Endodermal cell (in vitro differentiated cells): ENCODE results near the gene CLSTN2. TPM values are rescaled to one million over a fixed set of nuclear protein-coding genes. Genes with fewer than 3 reads are reported as not detected.

Experiments used
- DNase-seq: peaks from one replicate; pipeline ENCODE4 v3.0.0-alpha.2; 2017
- H3K27ac ChIP-seq: 2 replicates; pipeline ENCODE4 v1.5.1; 2013; ENCODE audit warnings: mild to moderate bottlenecking, low read depth, low read length, moderate library complexity
- H3K27me3 ChIP-seq: 2 replicates; pipeline ENCODE4 v1.6.1; 2013; ENCODE audit warnings: mild to moderate bottlenecking, low read length, moderate library complexity; ENCODE audit not compliant: insufficient read depth, control insufficient read depth, poor library complexity, severe bottlenecking
- H3K36me3 ChIP-seq: 2 replicates; pipeline ENCODE4 v1.7.0; 2013; ENCODE audit warnings: mild to moderate bottlenecking, low read length, moderate library complexity; ENCODE audit not compliant: control insufficient read depth, insufficient read depth
- H3K4me1 ChIP-seq: one replicate; pipeline ENCODE4 v1.7.0; 2013; ENCODE audit warnings: low read length; ENCODE audit not compliant: control insufficient read depth, insufficient read depth
- H3K4me3 ChIP-seq: 2 replicates; pipeline ENCODE4 v1.5.1; 2013; ENCODE audit warnings: mild to moderate bottlenecking, low read length, moderate library complexity
- H3K9ac ChIP-seq: 2 replicates; pipeline ENCODE4 v1.6.1; 2013; ENCODE audit warnings: mild to moderate bottlenecking, low read length, moderate library complexity; ENCODE audit not compliant: poor library complexity, severe bottlenecking; ENCODE audit errors: extremely low read depth
- H3K9me3 ChIP-seq: 2 replicates; pipeline ENCODE4 v1.6.1; 2013; ENCODE audit warnings: mild to moderate bottlenecking, low read length, moderate library complexity; ENCODE audit not compliant: control insufficient read depth
- H3K27ac Mint-ChIP-seq: 2 replicates; pipeline ENCODE4 v1.8.0; 2020; ENCODE audit warnings: mixed read lengths
- H3K27me3 Mint-ChIP-seq: 2 replicates; pipeline ENCODE4 v1.8.0; 2021; ENCODE audit warnings: mild to moderate bottlenecking, mixed read lengths; ENCODE audit not compliant: insufficient read depth
- H3K36me3 Mint-ChIP-seq: 2 replicates; pipeline ENCODE4 v1.8.0; 2020; ENCODE audit warnings: low read depth, mixed read lengths
- H3K4me1 Mint-ChIP-seq: 2 replicates; pipeline ENCODE4 v1.8.0; 2020; ENCODE audit warnings: mixed read lengths
- H3K4me3 Mint-ChIP-seq: 2 replicates; pipeline ENCODE4 v1.8.0; 2020; ENCODE audit warnings: mild to moderate bottlenecking, moderate library complexity, mixed read lengths
- H3K9me3 Mint-ChIP-seq: 2 replicates; pipeline ENCODE4 v1.8.0; 2020; ENCODE audit warnings: mild to moderate bottlenecking, mixed read lengths
- WGBS, 2 experiments: methylation state at CpG; one replicate each; pipeline versions ENCODE4 v1.1.5 to v1.1.7; 2013; ENCODE audit warnings: missing lambda C conversion rate in 2 of 2, mixed read lengths in 1 of 2; ENCODE audit not compliant: insufficient coverage in 1 of 2, insufficient read length in 1 of 2; 5-methylcytosine and 5-hydroxymethylcytosine counted together
- total RNA-seq, 2 donors: library from RNA; stranded (reverse); fragmentation: NEBNext Ultra II Directional in 1 of 2; extraction: Animal tissue kit (Norgen Biotek cat#: 25700) in 1 of 2; gene quantifications; 2 replicates in 1 of 2; 3 replicates in 1 of 2; pipeline ENCODE4 v1.2.1, GENCODE V29; 2021
- TF ChIP-seq, protein P1 (sequence below): fragments of 200-600 bp; sonication (generic); conservative IDR thresholded peaks from 2 replicates; pipeline ENCODE4 v1.5.0; 2021; ENCODE audit warnings: antibody characterized with exemption, mild to moderate bottlenecking

Gene CLSTN2
- total RNA-seq, 2 donors from 2014 or later = 0.13 to 0.42 TPM

DNA sequence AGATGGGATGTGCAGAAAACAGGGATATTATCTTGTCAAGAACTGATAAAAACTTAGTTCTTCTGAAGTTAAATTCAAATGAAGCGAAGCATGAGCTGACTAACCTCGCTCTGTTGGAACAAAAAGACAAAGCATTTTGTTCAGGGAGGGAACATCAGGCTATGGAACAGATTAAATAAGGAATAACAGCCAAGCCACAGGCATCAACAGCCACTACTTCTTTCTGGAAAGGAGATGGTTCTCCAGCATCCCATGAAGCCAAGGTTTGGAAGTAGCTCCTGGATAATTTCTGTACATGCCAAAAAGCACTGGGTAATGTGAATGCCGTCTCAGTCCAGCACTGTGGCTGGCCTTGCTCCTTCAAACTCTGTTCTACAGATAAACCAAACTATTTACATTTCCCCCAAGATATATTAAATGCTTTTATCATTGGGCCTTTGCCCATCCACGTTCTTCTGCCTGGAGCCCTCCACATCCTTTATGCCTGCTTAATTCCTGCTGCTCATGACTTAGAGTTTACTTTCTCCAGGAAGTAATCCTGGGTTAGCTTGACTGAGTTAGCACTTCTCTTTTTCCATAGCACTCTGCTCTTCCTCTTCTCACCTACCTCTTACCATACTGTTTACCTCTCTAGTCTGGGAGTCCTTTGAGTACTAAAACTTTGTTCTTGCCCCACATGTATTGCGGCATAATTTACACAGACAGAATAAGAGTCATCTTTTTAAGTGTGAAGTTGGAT, 232.0 kb downstream of the CLSTN2 start:
- no peaks in the 10 kb centered on the region for H3K36me3 Mint-ChIP-seq

DNA sequence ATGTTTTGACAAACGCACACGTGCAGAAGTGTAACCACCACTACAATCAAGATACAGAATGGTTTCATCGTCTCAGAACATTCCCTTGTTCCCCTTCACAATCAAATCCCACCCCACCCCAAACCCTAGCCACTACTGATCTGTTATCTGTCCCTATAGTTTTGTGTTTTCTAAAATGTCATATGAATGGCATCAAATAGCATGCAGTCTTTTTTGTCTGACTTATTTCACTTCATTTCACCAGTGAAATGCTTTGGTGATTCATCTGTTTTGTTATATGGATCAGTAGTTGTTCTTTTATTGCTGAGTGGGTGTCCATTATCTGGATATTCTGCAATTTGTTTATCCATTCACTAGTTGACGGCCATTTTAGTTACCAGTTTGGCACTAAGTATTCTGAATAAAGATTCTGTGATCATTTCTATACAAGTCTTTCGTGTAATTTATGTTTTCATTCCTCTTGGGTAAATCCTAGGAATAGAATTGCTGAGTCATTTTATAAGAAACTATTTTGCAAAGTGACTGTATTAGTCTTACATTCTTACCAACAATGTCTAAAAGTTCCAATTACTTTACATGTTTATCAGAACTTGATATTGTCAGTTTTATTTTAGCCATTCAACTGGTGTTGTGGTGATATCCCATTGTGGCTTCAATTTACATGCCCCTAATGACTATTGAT, 232.8 kb downstream of the CLSTN2 start:
- H3K4me1 ChIP-seq = no peaks in the 10 kb centered on the region
- H3K27ac ChIP-seq = no peak overlapping the region
- no peaks in the 10 kb centered on the region for H3K27me3 ChIP-seq
- no peak overlapping the region for H3K27ac Mint-ChIP-seq
- TF ChIP-seq, protein P1, sequence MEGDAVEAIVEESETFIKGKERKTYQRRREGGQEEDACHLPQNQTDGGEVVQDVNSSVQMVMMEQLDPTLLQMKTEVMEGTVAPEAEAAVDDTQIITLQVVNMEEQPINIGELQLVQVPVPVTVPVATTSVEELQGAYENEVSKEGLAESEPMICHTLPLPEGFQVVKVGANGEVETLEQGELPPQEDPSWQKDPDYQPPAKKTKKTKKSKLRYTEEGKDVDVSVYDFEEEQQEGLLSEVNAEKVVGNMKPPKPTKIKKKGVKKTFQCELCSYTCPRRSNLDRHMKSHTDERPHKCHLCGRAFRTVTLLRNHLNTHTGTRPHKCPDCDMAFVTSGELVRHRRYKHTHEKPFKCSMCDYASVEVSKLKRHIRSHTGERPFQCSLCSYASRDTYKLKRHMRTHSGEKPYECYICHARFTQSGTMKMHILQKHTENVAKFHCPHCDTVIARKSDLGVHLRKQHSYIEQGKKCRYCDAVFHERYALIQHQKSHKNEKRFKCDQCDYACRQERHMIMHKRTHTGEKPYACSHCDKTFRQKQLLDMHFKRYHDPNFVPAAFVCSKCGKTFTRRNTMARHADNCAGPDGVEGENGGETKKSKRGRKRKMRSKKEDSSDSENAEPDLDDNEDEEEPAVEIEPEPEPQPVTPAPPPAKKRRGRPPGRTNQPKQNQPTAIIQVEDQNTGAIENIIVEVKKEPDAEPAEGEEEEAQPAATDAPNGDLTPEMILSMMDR = no peak
- no peaks in the 10 kb centered on the region for H3K4me1 Mint-ChIP-seq
- peaks cover 4% of the 10 kb centered on the region for H3K9me3 Mint-ChIP-seq
- no peaks in the 10 kb centered on the region for H3K36me3 Mint-ChIP-seq
- no peak for DNase-seq
- H3K4me3 ChIP-seq = no peak overlapping the region
- H3K9me3 ChIP-seq = no peaks in the 10 kb centered on the region
- H3K27me3 Mint-ChIP-seq = peaks cover 22% of the 10 kb centered on the region
- 93 to 100% methylated on average over 1 to 5 of the region's 5 CpGs for WGBS, 2 experiments
- no peak overlapping the region for H3K4me3 Mint-ChIP-seq
- no peak overlapping the region for H3K9ac ChIP-seq
- H3K36me3 ChIP-seq = no peaks in the 10 kb centered on the region

More for the DNA sequence above, 232.0 kb downstream of the CLSTN2 start:
- Mint-ChIP-seq H3K4me3 (no peak overlapping the region), H3K27me3 (peaks cover 30% of the 10 kb centered on the region), H3K27ac (no peak overlapping the region), H3K4me1 (peaks cover 4% of the 10 kb centered on the region), H3K9me3 (peaks cover 4% of the 10 kb centered on the region)
- Histone ChIP-seq H3K9ac (no peak overlapping the region), H3K27me3 (no peaks in the 10 kb centered on the region), H3K4me1 (peaks cover 4% of the 10 kb centered on the region), H3K4me3 (no peak overlapping the region), H3K9me3 (no peaks in the 10 kb centered on the region), H3K27ac (no peak overlapping the region), H3K36me3 (no peaks in the 10 kb centered on the region)
- 94 to 97% methylated on average over 3 to 4 of the region's 5 CpGs for WGBS, 2 experiments
- TF ChIP-seq, protein P1 = no peak
- DNase-seq = no peak

DNA sequence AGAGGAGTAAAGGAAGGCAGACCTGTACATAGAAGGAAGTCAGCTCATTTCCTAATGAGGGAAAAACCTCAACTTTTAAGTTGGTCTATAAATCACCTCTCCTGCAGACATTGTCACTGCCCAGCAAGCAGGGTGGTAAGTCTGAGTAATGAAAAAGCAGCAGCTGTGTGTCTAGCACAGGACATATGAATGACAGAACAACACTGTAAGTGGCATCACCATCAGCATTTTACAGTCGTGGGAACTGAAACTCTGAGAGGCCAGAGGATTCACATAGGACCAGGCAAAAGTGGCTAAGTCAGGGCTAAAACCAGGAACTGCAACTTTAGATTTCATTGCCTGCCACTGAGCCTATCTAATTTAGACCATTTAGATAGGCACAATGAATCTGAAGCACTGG, 235.6 kb downstream of the CLSTN2 start:
- WGBS, 2 experiments = 90% methylated on average over 1 of the region's 1 CpG; no CpG with 5 or more reads in 1 of the 2 experiments
- H3K27me3 ChIP-seq = no peaks in the 10 kb centered on the region
- Mint-ChIP-seq H3K4me3 (no peak overlapping the region), H3K27ac (no peak overlapping the region), H3K4me1 (peaks cover 12% of the 10 kb centered on the region), H3K9me3 (peaks cover 4% of the 10 kb centered on the region), H3K36me3 (no peaks in the 10 kb centered on the region), H3K27me3 (peaks cover 2% of the 10 kb centered on the region)
- H3K4me1 ChIP-seq = no peaks in the 10 kb centered on the region
- no peak overlapping the region for H3K4me3 ChIP-seq
- H3K9ac ChIP-seq = no peak overlapping the region
- no peak overlapping the region for H3K27ac ChIP-seq
- H3K9me3 ChIP-seq = no peaks in the 10 kb centered on the region
- TF ChIP-seq, protein P1 = no peak
- no peak for DNase-seq
- no peaks in the 10 kb centered on the region for H3K36me3 ChIP-seq
